HG02852 (cell line): ENCODE results near the gene KATNIP.

ENCODE experiments used
- ATAC-seq: cut with Tn5 transposase; IDR thresholded peaks from one replicate; pipeline ENCODE4 v1.9.1; 2021; ENCODE audit warnings: mild to moderate bottlenecking, moderate library complexity; ENCODE audit not compliant: unreplicated experiment

The KATNIP gene

GRCh38 chr16:27549746-27550581 is at the start of gene KATNIP, which contains the start of gene GTF3C1:
TSS of gene KATNIP (plus strand) at chr16:27550144. CDS start at chr16:27550171, 27 bp downstream.
TSS of gene GTF3C1 (minus strand) at chr16:27549913. CDS start at chr16:27549890, 23 bp downstream.
- peak; percentile 95 for ATAC-seq

GRCh38 chr16:27500801-27501200 is 49.1 kb upstream of the KATNIP start:
- no peak for ATAC-seq

DNA sequence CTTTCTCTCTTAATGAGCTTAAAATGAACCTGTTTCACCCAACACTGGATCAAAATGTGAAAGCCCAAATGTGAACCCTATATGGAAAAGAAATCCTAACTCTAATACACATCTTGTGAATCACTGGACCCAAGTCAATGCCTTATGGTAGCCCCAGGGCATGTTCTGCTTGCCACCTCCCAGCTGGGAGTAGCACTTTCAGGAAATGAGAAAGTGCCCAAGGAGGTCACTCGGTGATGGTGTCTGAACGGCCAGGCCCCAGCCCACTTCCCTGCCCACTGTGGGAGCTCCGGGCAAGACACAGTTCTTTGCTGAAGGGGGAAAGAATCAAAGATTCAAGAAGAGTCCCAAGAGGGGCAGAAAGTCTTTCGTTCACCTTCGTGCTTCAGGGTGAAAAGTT is 46.3 kb upstream of the KATNIP start:
- no peak for ATAC-seq

DNA sequence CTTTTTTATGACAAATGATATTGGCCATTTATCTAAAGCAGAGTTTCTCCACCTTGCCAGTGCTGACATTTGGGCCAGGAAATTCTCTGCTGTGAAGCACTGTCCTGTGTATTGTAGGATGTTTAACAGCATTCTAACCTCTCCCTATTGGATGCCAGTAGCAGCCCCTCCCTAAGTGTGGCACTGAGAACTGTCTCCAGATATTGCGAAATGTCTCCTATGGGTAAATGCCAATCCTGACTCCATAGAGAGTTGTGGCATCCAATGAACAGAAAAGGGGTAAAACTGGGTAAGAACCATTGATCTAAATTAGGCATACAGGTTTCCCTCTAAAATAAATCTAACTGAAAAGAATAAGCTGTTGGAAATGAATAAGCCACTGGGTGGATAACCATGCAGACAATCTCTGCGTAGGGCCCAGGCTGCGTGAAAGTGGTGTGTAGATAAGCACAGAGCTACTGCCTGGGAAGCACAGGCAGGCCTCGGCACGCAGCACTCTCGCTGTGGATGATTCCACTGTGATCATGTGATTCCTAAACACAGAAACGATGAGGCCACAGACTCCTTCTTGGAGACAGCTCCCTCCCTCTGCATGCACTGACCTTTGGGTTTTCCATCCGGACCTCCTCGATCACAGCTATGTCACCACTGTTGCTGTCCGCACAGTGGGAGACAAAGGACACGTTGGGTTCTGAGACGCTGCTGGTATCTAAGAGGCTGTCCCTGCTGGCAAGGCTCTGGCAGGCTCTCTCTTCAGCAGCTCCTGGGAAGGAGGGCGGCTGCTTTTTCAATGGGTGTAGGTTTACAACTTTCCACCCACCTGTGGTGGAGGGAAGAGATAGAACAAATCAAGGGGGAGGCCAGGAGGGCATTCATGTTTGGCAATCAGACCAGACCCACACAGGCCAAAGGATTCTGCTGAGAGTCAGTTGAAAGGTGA is 44.4 kb upstream of the KATNIP start:
- ATAC-seq, result no peak

GRCh38 chr16:27506771-27507170 is 43.2 kb upstream of the KATNIP start:
- no peak for ATAC-seq

GRCh38 chr16:27508476-27508875 is 41.5 kb upstream of the KATNIP start:
- ATAC-seq, result no peak

DNA sequence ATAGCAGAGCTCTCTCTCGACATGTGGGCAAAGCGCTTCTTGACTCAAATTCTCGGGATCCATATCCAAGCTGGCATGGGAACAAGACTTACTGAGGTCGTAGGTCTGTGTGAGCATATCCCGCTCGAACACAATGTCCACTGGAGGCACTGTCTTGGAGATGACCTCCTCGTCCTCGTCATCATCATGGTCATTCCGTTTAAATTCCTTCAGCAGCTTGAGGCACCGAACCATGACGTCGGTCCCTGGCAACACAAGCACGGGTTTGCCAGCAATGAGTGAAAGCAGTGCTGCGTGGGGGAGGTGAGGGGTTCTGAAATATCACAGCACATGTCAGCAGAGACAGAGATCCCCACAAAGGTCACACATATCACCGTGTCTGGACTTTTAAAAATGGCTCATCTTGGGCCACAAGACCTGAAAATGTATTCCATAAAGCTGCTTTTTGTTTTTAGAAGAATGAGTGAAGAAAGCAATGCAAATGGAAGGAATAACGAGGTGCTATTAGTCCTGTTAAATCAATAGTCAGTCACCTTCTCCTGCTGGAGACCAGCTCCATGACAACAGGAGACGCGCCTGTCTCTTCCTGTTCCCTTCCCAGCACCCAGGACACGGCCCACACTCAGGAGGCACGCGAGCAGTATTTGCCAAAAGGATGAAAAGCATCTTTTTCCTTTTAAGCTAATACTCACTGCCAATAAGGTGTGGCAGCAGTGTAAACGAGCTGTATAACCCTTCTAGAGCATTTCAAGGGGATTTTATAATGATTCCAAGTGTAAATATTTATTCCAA is 38.1 kb upstream of the KATNIP start:
- no peak for ATAC-seq

DNA sequence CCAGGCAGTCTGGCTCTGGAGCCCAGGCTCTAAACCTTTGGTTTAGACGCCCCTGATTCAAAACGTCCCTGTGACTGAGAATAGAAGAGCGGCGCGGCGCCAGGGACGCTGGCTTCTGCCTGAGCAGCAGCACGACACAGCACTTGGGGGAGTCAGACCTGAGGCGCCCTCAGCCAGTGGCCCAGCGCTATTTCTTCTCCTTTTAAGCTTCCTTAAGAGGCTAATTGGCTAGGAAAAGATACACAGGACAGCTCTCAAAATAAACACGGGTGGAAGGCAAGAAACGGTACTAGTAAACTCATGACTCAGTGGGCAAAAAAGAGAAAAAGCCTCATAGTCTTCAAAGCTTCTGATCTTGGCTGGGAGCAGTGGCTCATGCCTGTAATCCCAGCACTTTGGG is 35.1 kb upstream of the KATNIP start:
- no peak for ATAC-seq

DNA sequence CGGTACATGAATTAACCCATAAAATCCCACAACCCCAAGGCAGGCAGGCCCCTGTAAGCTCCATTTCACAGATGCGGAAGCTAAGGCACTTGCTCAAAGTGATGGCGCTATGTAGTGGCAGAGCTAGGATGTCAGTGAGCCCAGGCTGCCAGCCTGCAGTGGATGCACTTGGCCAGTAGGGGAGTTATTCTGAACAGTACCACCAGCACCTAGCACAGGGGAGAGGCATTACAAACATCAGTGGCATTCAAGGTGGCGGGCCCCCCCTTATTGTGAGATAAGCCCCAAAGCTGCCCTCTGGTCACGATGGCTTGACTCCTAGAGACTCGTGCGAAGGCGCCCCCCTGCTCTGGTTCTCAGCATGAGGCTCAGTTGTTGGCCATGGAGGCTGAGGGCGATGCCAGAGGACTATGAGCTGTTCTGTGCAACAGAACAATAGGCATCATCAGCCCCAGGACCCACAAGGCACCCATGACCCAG is 34.0 kb upstream of the KATNIP start:
- no peak for ATAC-seq

- ATAC-seq, result no peak
Measured at GRCh38 chr16:27516365-27516764, 33.6 kb upstream of the KATNIP start.

DNA sequence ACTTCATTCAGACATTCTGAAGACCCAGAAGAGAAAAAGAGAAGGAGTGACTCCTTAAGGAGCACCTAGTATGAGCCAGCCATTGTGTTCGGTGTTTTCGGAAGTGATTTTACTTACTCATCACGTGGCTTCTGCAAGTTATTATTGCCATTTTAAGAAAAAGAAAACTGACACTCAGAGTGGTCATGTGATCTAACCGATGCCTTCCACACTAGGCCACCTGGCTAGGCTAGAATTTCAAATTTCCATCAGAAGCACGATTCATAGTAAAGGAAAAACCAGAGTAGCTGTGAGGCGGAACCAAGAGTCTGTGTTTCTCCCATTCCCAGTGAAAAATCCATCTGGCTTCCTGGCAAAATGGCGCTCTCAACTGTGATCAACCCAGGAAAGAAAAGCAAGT is 32.3 kb upstream of the KATNIP start:
- no peak for ATAC-seq

DNA sequence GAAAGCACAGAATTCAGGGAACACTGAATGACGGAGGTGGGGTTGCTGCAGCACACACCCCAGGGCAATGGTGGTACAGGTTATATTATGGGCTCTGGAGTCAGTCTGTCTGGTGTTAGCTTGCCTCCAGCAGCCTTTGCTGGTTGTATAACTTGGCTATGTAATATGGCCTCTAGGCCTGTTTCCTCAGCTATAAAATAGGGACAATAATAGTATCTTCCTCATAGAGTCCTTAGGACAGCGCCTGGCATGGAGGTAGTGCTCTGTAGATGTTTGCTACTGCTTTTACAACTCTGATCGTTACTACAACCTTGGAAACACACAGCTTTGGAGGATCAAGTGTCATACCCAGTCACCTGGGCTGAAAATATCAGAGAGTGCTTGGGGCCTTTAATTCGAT is 31.7 kb upstream of the KATNIP start:
- no peak for ATAC-seq

- ATAC-seq, result no peak
Measured at GRCh38 chr16:27520982-27521673, 28.8 kb upstream of the KATNIP start.

- no peak for ATAC-seq
Measured at GRCh38 chr16:27522173-27522707, 27.7 kb upstream of the KATNIP start.

- ATAC-seq, result no peak
Measured at GRCh38 chr16:27526180-27526579, 23.8 kb upstream of the KATNIP start.

DNA sequence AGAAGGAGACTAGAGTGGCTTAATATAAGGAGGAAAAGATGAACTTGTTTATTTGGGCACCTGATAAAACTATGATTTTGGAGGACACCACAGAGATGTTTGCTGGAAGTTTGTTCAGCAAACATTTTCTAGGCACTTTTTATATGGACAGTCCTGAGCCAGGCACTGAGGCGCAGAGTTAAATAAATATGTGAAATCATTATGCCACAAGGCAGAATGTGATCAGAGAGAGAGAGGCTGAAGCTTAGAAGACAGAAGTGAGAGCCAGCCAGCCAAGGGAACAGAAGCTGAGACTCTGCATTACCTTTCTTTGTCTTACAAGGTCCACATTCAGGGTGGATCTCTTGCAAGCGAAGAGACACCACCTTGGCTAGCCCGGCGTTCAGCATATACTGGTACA is 21.6 kb upstream of the KATNIP start:
- no peak for ATAC-seq

- no peak for ATAC-seq
Measured at GRCh38 chr16:27529962-27530361, 20.0 kb upstream of the KATNIP start.

DNA sequence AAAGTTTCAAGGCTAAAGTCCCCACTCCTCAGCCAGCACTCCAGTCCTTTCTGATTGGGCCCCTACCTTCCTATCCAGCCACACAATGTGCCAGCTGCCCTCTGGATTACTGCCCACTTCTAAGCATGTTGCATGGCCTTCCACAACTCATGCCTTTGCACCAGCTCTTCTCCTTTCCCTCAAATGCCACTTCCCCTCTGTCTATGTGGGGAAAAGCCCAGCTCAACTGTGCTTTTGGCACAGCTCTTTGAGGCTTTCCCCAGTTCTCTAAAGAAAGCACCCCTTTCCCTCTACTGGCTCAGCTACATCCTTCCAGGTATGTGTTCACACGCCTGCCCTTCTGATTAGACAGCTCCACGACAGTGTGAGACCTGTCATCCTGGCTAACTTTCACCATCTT is 18.8 kb upstream of the KATNIP start:
- no peak for ATAC-seq

DNA sequence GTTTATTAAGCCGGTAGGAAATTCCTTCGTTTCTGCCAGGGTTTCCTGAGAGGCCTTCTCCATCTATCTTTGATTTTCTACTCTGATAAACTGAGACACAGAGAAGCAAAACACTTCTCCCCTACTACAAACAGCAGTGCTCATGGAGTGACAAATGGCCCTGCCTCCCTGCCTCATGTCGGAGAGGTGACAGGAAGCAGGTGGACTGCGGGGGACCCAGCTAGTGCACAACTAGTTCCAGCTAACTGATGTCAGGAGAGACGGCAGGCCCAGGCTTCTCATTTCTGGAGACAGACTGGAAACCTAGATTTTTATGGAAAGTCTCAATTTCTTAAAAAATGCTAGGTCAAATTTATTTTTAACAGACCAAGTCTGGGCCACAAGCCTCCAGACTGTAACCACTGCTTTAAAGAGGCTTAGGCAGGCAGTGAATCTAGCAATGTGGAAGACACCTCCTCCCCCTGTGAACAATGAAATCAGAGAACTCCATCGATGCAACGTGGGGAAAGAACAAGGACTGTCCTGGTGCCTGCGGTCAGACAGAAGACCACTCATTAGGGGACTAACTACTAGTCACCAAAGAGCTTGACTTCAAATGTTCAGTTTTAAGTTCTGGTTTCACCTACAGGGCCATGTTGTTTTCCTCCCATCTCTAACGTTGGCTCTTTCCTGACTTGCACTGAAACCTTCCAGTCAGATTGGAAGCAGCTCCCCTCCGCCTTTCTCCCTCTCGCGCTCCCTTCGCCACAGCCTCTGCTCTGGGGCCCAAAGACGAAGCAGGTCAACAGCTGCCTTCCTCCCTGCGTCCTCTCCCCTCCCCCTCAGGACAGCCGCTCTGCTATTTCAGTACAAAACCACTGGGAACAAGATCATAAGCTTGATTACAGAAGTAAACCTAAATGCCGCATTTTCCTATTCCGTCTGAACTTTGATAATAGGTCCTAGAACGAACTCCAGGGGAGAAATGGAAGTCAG is 17.8 kb upstream of the KATNIP start:
- ATAC-seq, result no peak
